OCI-LY1 (cell line): ENCODE results near the gene OGT.

Experiments
- H2AFZ ChIP-seq: fragments of 200-600 bp; sonication (generic), shearing (Covaris generic); 2 replicates; pipeline ENCODE4 v1.6.0; 2014; ENCODE audit warnings: antibody characterized with exemption, mild to moderate bottlenecking, low read length
- H3F3A ChIP-seq: fragments of 200-600 bp; sonication (generic), shearing (Covaris generic); 2 replicates; pipeline ENCODE4 v1.6.0; 2014; ENCODE audit warnings: mild to moderate bottlenecking, antibody characterized with exemption, low read length, moderate library complexity; ENCODE audit not compliant: insufficient read depth
- H3K27ac ChIP-seq: fragments of 200-600 bp; sonication (generic); 2 replicates; pipeline ENCODE4 v1.5.1; 2014; ENCODE audit warnings: low read length, mixed run types, mild to moderate bottlenecking, low read depth; ENCODE audit not compliant: poor library complexity, severe bottlenecking
- H3K27me3 ChIP-seq: fragments of 200-600 bp; sonication (generic); 2 replicates; pipeline ENCODE4 v1.6.0; 2014; ENCODE audit warnings: antibody characterized with exemption, mild to moderate bottlenecking, low read length, moderate library complexity; ENCODE audit not compliant: insufficient read depth
- H3K36me3 ChIP-seq: fragments of 200-600 bp; sonication (generic); 2 replicates; pipeline ENCODE4 v1.6.1; 2014; ENCODE audit warnings: mild to moderate bottlenecking, antibody characterized with exemption, low read length, moderate library complexity, mixed read lengths; ENCODE audit not compliant: insufficient read depth
- H3K4me1 ChIP-seq: fragments of 200-600 bp; sonication (generic); 2 replicates; pipeline ENCODE4 v1.5.1; 2014; ENCODE audit warnings: mild to moderate bottlenecking, low read length, moderate library complexity; ENCODE audit not compliant: insufficient read depth, severe bottlenecking
- H3K4me2 ChIP-seq: fragments of 200-600 bp; sonication (generic), shearing (Covaris generic); 2 replicates; pipeline ENCODE4 v1.6.1; 2014; ENCODE audit warnings: low read length
- H3K4me3 ChIP-seq: fragments of 200-600 bp; sonication (generic); 2 replicates; pipeline ENCODE4 v1.5.1; 2014; ENCODE audit warnings: low read length, low read depth, mild to moderate bottlenecking, mixed read lengths; ENCODE audit not compliant: poor library complexity, severe bottlenecking
- H3K79me2 ChIP-seq: fragments of 200-600 bp; shearing (Covaris generic); 2 replicates; pipeline ENCODE4 v1.6.1; 2016; ENCODE audit warnings: mixed run types, low read length, mixed read lengths; ENCODE audit not compliant: insufficient read depth
- H3K9ac ChIP-seq: fragments of 200-600 bp; sonication (generic), shearing (Covaris generic); 2 replicates; pipeline ENCODE4 v1.6.1; 2014; ENCODE audit warnings: mild to moderate bottlenecking, low read length, mixed read lengths
- H3K9me2 ChIP-seq: fragments of 200-600 bp; sonication (generic), shearing (Covaris generic); 2 replicates; pipeline ENCODE4 v1.6.1; 2014; ENCODE audit warnings: low read depth, mild to moderate bottlenecking, low read length, mixed read lengths
- H3K9me3 ChIP-seq: fragments of 200-600 bp; shearing (Covaris generic); 2 replicates; pipeline ENCODE4 v1.6.1; 2014; ENCODE audit warnings: low read length, mixed read lengths
- H4K20me1 ChIP-seq: fragments of 200-600 bp; sonication (generic), shearing (Covaris generic); 2 replicates; pipeline ENCODE4 v1.6.0; 2016; ENCODE audit warnings: mild to moderate bottlenecking, low read length; ENCODE audit not compliant: insufficient read depth
- CTCF ChIP-seq: fragments of 200-600 bp; sonication (generic), shearing (Covaris generic); IDR thresholded peaks from 2 replicates; pipeline ENCODE4 v1.5.1; 2017; ENCODE audit warnings: mild to moderate bottlenecking, antibody characterized with exemption, low read length, moderate library complexity, mixed read lengths
- EZH2 ChIP-seq: fragments of 200-600 bp; sonication (generic), shearing (Covaris generic); IDR thresholded peaks from 2 replicates; pipeline ENCODE4 v1.8.0; 2017; ENCODE audit warnings: borderline replicate concordance, mixed run types, mild to moderate bottlenecking, antibody characterized with exemption, low read length, moderate library complexity, mixed read lengths

The OGT gene

DNA sequence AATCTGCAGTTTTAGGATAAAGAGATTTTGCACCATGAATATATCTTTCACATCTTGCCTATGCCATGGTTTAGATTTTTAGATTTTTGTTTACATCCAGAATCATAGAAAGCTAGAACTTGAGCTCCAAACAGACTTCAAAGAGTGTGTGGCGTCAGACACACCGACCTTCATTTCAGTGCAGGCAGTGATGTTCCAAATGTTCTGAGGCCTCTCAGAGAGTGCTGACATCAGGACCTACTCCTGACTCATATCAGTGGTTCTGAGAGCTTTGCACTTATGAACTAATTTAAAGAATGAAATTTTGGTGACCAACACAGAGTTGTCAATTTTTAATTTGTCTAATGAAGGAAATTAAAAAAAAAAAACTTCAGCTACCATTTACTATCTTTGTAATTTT is 67.1 kb downstream of the OGT start:
- Histone ChIP-seq H3K9ac (no peak overlapping the region), H3F3A (no peaks in the 10 kb centered on the region), H3K27me3 (no peaks in the 10 kb centered on the region), H3K4me3 (no peak overlapping the region), H3K4me2 (no peak overlapping the region), H3K4me1 (no peaks in the 10 kb centered on the region), H4K20me1 (no peaks in the 10 kb centered on the region), H3K9me3 (no peaks in the 10 kb centered on the region), H2AFZ (no peak overlapping the region), H3K79me2 (no peaks in the 10 kb centered on the region), H3K36me3 (peaks cover 54% of the 10 kb centered on the region), H3K9me2 (no peaks in the 10 kb centered on the region), H3K27ac (no peak overlapping the region)
- no peak for TF ChIP-seq EZH2
- no peak for TF ChIP-seq CTCF

GRCh38 chrX:71603618-71604017 is 70.7 kb downstream of the OGT start:
- Histone ChIP-seq H3K4me3 (no peak overlapping the region), H3F3A (no peaks in the 10 kb centered on the region), H3K9me3 (no peaks in the 10 kb centered on the region), H3K4me2 (no peak overlapping the region), H2AFZ (no peak overlapping the region), H3K4me1 (no peaks in the 10 kb centered on the region), H3K36me3 (peaks cover 79% of the 10 kb centered on the region), H3K27ac (no peak overlapping the region), H3K79me2 (no peaks in the 10 kb centered on the region), H4K20me1 (no peaks in the 10 kb centered on the region), H3K27me3 (no peaks in the 10 kb centered on the region), H3K9me2 (no peaks in the 10 kb centered on the region), H3K9ac (no peak overlapping the region)
- TF ChIP-seq EZH2, result no peak
- no peak for TF ChIP-seq CTCF

DNA sequence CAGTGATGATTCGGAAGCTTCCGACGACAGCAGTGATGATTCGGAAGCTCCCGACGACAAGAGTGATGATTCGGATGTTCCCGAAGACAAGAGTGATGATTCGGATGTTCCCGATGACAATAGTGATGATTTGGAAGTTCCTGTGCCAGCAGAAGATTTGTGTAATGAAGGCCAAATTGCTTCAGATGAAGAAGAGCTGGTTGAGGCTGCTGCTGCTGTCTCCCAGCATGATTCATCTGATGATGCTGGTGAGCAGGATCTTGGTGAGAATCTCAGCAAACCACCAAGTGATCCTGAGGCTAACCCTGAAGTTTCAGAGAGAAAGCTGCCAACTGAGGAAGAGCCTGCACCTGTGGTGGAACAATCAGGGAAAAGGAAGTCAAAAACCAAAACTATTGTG is 71.2 kb downstream of the OGT start:
- H3K9me3 ChIP-seq, result no peaks in the 10 kb centered on the region

More for the DNA sequence above, 71.2 kb downstream of the OGT start:
- H3K4me2 ChIP-seq, result no peak overlapping the region
- H3K4me3 ChIP-seq, result no peak overlapping the region
- H3K9ac ChIP-seq, result no peak overlapping the region
- H3K27ac ChIP-seq, result no peak overlapping the region
- H3K9me2 ChIP-seq, result no peaks in the 10 kb centered on the region
- H2AFZ ChIP-seq, result no peak overlapping the region
- H3K27me3 ChIP-seq, result no peaks in the 10 kb centered on the region
- peaks cover 83% of the 10 kb centered on the region for H3K36me3 ChIP-seq
- TF ChIP-seq EZH2 (no peak), CTCF (no peak)
- no peaks in the 10 kb centered on the region for H3K4me1 ChIP-seq
- H3K79me2 ChIP-seq, result no peaks in the 10 kb centered on the region
- H3F3A ChIP-seq, result no peaks in the 10 kb centered on the region
- H4K20me1 ChIP-seq, result no peaks in the 10 kb centered on the region
